HepG2 (cell line): ENCODE measurements around the gene NAB2. TPM values are rescaled to one million over a fixed set of nuclear protein-coding genes. Genes with fewer than 3 reads are reported as not detected.
A peak's percentile ranks its signal among the peaks of the same experiment; 100 is the strongest.

ENCODE experiments used
- ATAC-seq: fragments of 200-7000 bp; cut with Tn5 transposase; 3 replicates; pipeline ENCODE4 v1.9.1; 2020; ENCODE audit warnings: mild to moderate bottlenecking, moderate library complexity
- BruUV-seq: library from RNA; stranded (reverse); fragments of 400-500 nt; replicated peaks from 2 replicates; lab custom pipeline; 2021; lab: Mats Ljungman, UMichigan
- CTCF ChIA-PET: fragments of 300-600 bp; formaldehyde crosslinking; extraction: SDS; loops from one replicate; lab custom pipeline; 2021; ENCODE audit warnings: low total read pairs, inconsistent platforms, low intra/inter-chr PET ratio; lab: Yijun Ruan, JAX
- POLR2A ChIA-PET: fragments of 350-600 bp; sonication (Branson Sonifier 250); formaldehyde crosslinking; loops from one replicate; lab custom pipeline; 2020; ENCODE audit warnings: antibody characterized with exemption, inconsistent platforms; lab: Yijun Ruan, JAX
- DNase-seq: peaks from one replicate; pipeline ENCODE4 v3.0.0-alpha.2; 2015; ENCODE audit warnings: low spot score
- FAIRE-seq: peaks from 3 replicates; lab custom pipeline; 2011; peaks lifted over from hg19 to GRCh38; lab: Jason Lieb, UNC
- H2AFZ ChIP-seq: one replicate; pipeline ENCODE4 v1.6.1; 2011; ENCODE audit warnings: low read length, inconsistent platforms
- H3K27ac ChIP-seq: fragments of 300-600 bp; 3 replicates; pipeline ENCODE4 v1.8.0; 2011; ENCODE audit warnings: mixed run types, mild to moderate bottlenecking, mixed read lengths, low read length, inconsistent platforms; ENCODE audit not compliant: insufficient read depth; ENCODE audit errors: extremely low read length
- H3K27me3 ChIP-seq, 2 experiments: fragments of 200-600 bp in 1 of 2; 2 replicates in 1 of 2; 3 replicates in 1 of 2; pipeline versions ENCODE4 v1.6.0 to v1.8.0; 2011; ENCODE audit warnings: low read length in 2 of 2, mild to moderate bottlenecking in 2 of 2, moderate library complexity in 2 of 2, inconsistent platforms in 1 of 2; ENCODE audit not compliant: insufficient read depth in 2 of 2, control insufficient read depth in 1 of 2
- H3K36me3 ChIP-seq, 2 experiments: fragments of 200-600 bp in 1 of 2; replicated peaks in 1 of 2; 2 replicates in 1 of 2; 3 replicates in 1 of 2; pipeline versions ENCODE4 v1.5.1 to v1.8.0; 2011; ENCODE audit warnings: low read length in 2 of 2, inconsistent platforms in 1 of 2; ENCODE audit not compliant: insufficient read depth in 2 of 2, control insufficient read depth in 1 of 2
- H3K4me1 ChIP-seq: 2 replicates; pipeline ENCODE4 v1.5.1; 2012; ENCODE audit warnings: low read length, inconsistent platforms; ENCODE audit not compliant: insufficient read depth
- H3K4me2 ChIP-seq: 2 replicates; pipeline ENCODE4 v1.6.0; 2011; ENCODE audit warnings: low read depth, low read length, inconsistent platforms
- H3K4me3 ChIP-seq, 3 experiments: fragments of 200-600 bp in 1 of 3; sonication (generic), shearing (Covaris generic) in 1 of 3; replicated peaks in 1 of 3; 2 replicates each; pipeline ENCODE4 v1.5.1; 2011 to 2016; ENCODE audit warnings: low read length in 3 of 3, inconsistent platforms in 2 of 3, low read depth in 2 of 3, mild to moderate bottlenecking in 2 of 3, control low read depth in 1 of 3, mixed read lengths in 1 of 3; ENCODE audit not compliant: insufficient read depth in 1 of 3
- H3K79me2 ChIP-seq: one replicate; pipeline ENCODE4 v1.6.1; 2011; ENCODE audit warnings: low read length, inconsistent platforms; ENCODE audit not compliant: insufficient read depth
- H3K9ac ChIP-seq: 2 replicates; pipeline ENCODE4 v1.6.0; 2011; ENCODE audit warnings: mild to moderate bottlenecking, low read depth, low read length, inconsistent platforms; ENCODE audit not compliant: insufficient read depth
- H3K9me3 ChIP-seq: 2 replicates; pipeline ENCODE4 v1.5.1; 2012; ENCODE audit warnings: mild to moderate bottlenecking, low read length
- H4K20me1 ChIP-seq: 2 replicates; pipeline ENCODE4 v1.6.0; 2011; ENCODE audit warnings: inconsistent platforms, mild to moderate bottlenecking, low read length, moderate library complexity; ENCODE audit not compliant: insufficient read depth
- ELF1 ChIP-seq: sonication (generic); formaldehyde crosslinking; IDR thresholded peaks from 2 replicates; pipeline ENCODE4 v1.4.0; 2020; ENCODE audit warnings: missing genetic modification reagents
- NFE2L1 ChIP-seq: sonication (generic); formaldehyde crosslinking; IDR thresholded peaks from 2 replicates; pipeline ENCODE4 v1.4.0; 2020; ENCODE audit warnings: missing genetic modification reagents, mild to moderate bottlenecking, borderline replicate concordance
- NFKBIZ ChIP-seq: IDR thresholded peaks from 2 replicates; pipeline ENCODE4 v1.6.1; 2018; ENCODE audit warnings: missing genetic modification reagents, missing compliant biosample characterization
- PHF5A ChIP-seq: IDR thresholded peaks from one replicate; pipeline ENCODE4 v1.6.1; 2018; ENCODE audit warnings: low read depth, missing genetic modification reagents; ENCODE audit not compliant: unreplicated experiment
- RBM22 ChIP-seq: fragments of 200-400 bp; formaldehyde crosslinking; optimal IDR thresholded peaks from 2 replicates; pipeline ENCODE3; 2017; ENCODE audit warnings: mild to moderate bottlenecking, low read length, moderate library complexity
- ZNF616 ChIP-seq: sonication (generic); formaldehyde crosslinking; IDR thresholded peaks from 2 replicates; pipeline ENCODE4 v1.5.0; 2020; ENCODE audit warnings: low read depth, mild to moderate bottlenecking, missing genetic modification reagents
- ZNF766 ChIP-seq: sonication (generic); formaldehyde crosslinking; IDR thresholded peaks from 2 replicates; pipeline ENCODE4 v1.5.0; 2020; ENCODE audit warnings: missing genetic modification reagents, borderline replicate concordance
- ZNF772 ChIP-seq: sonication (generic); formaldehyde crosslinking; IDR thresholded peaks from 2 replicates; pipeline ENCODE4 v1.5.0; 2020; ENCODE audit warnings: mild to moderate bottlenecking, missing genetic modification reagents
- WGBS: methylation state at CpG from one replicate; pipeline ENCODE4 v1.1.6; 2017; ENCODE audit warnings: low lambda C conversion rate; 5-methylcytosine and 5-hydroxymethylcytosine counted together
- in situ Hi-C: cut with HindIII; loops from 2 replicates; pipeline ENCODE4 v1.10.0; 2017; ENCODE audit warnings: low pct_unique_long_range_greater_than_20kb; ENCODE audit not compliant: extremely low pct_ligation_motif_present
- intact Hi-C: fragments of 100-400 bp; cut with micrococcal nuclease; formaldehyde crosslinking; loops from one replicate; pipeline ENCODE4 v1.10.0; 2022; ENCODE audit not compliant: unreplicated experiment
- polyA plus RNA-seq, 8 experiments: library from polyadenylated mRNA; depleted of rRNA in 3 of 8; stranded (reverse) in 7 of 8; unstranded in 1 of 8; fragments of >200 nt; fragmentation: Illumina TruSeq in 4 of 8; extraction: Trizol in 4 of 8; gene quantifications; 2 replicates each; pipeline versions ENCODE4 v1.2.1 to v1.2.3, GENCODE V29; 2011 to 2016; ENCODE audit warnings: low read depth in 4 of 8, missing spikeins in 1 of 8, mixed read lengths in 1 of 8; ENCODE audit not compliant: insufficient read depth in 1 of 8
- total RNA-seq, 5 experiments: library from RNA; depleted of rRNA; stranded (reverse); fragments of >200 nt; fragmentation: Illumina TruSeq; extraction: Trizol; gene quantifications; 2 replicates each; pipeline ENCODE4 v1.2.3, GENCODE V29; 2016; ENCODE audit warnings: low read depth in 1 of 5
- TF ChIP-seq, protein P1 (sequence below): sonication (generic); formaldehyde crosslinking; IDR thresholded peaks from 2 replicates; pipeline ENCODE4 v1.4.0; 2020; ENCODE audit warnings: mild to moderate bottlenecking, missing genetic modification reagents

Gene NAB2
- total and polyA plus RNA-seq, 2 of the 13 experiments (the other 11 are each of a cell fraction or from before 2014, with no cell fraction given): 11.7 to 12.9 TPM

DNA sequence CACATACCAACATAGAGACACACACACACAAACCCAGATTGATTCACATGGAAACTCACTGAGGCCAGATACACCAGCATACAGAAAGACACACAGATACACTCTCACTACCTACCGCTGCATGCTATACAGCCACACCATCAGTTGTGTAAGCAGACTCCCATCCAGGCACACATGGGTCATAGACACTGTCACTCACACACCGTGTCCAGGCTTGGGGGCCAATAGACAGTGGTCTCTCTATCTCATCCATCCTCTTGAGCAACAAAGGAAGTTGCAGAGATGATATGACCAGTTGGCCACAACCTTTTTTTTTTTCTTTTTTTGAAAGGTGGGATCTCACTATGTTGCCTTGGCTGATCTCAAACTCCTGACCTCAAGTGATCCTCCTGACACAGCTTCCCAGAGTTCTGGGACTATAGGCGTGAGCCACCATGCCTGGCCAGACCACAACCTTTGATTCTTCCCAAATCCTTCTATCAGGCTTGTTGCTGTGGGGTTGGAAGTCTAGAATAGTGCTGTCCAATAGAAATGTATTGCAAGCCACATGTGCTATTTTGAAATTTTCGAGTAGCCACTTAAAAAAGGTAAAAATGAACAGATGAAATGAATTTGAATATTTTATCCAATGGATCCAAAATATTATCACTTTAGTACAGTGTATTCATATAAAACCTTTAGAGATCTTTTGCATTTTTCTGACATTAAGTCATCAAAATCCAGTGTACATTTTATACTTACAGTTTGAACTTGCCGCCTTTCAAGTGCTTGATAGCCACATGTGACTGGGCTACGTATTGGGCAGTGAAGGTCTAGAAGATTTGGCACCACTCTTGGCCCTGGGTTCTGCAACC, 51.1 kb downstream of the NAB2 start:
- POLR2A ChIA-PET: interaction anchor here (2.5 to 4.4 kb wide), 2 partner anchors 9 to 10 kb away, joined by 19 to 41 read pairs; partner anchors contain the start of gene LRP1
- no TSS peak for BruUV-seq
- Histone ChIP-seq H2AFZ (no peak overlapping the region), H3K9me3 (no peaks in the 10 kb centered on the region), H3K4me3 (no peak overlapping the region), H3K27me3 (no peaks in the 10 kb centered on the region), H4K20me1 (peaks cover 3% of the 10 kb centered on the region; the same call in 1 of the 2 replicates), H3K4me2 (no peak overlapping the region), H3K4me1 (peaks cover 90% of the 10 kb centered on the region), H3K27ac (peak overlapping the region; percentile 86), H3K9ac (no peak overlapping the region), H3K79me2 (peaks cover 28% of the 10 kb centered on the region), H3K36me3 (peaks cover 31 to 61% of the 10 kb centered on the region in 2 experiments)
- FAIRE-seq: no peak
- CTCF ChIA-PET: no interaction called here
- 94% methylated on average over 6 of the region's 6 CpGs for WGBS
- intact Hi-C loops (no loop called here), in situ Hi-C loops (no loop called here)
- ATAC-seq: no peak
- no peak for TF ChIP-seq ELF1 (CRISPR knock-in tag)
- peak; percentile 32 for TF ChIP-seq RBM22
- TF ChIP-seq NFKBIZ (CRISPR knock-in tag): no peak
- DNase-seq: no peak

DNA sequence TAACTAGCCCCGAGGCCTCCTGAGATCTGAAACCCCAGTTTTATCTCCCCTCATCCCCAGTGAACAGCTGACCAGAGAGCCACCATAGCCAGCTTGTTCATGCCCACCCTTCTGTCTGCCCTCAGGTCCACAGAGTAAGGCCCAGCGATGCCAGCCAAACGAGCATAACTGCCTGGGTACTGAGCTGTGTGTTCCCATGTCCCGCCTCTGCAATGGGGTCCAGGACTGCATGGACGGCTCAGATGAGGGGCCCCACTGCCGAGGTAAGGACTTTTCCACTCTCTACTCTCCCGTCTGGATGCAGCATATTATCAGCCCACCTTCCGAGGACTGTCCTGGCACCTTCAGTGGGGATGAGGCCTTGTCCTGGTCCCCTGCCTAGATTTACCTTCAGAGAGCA, 52.3 kb downstream of the NAB2 start:
- peaks cover 34 to 65% of the 10 kb centered on the region in 2 experiments for H3K36me3 ChIP-seq
- ATAC-seq: no peak
- TF ChIP-seq ZNF616 (CRISPR knock-in tag) (no peak), ZNF766 (CRISPR knock-in tag) (no peak), NFE2L1 (no peak), PHF5A (CRISPR knock-in tag) (no peak), ZNF772 (CRISPR knock-in tag) (no peak)
- TF ChIP-seq, protein P1, sequence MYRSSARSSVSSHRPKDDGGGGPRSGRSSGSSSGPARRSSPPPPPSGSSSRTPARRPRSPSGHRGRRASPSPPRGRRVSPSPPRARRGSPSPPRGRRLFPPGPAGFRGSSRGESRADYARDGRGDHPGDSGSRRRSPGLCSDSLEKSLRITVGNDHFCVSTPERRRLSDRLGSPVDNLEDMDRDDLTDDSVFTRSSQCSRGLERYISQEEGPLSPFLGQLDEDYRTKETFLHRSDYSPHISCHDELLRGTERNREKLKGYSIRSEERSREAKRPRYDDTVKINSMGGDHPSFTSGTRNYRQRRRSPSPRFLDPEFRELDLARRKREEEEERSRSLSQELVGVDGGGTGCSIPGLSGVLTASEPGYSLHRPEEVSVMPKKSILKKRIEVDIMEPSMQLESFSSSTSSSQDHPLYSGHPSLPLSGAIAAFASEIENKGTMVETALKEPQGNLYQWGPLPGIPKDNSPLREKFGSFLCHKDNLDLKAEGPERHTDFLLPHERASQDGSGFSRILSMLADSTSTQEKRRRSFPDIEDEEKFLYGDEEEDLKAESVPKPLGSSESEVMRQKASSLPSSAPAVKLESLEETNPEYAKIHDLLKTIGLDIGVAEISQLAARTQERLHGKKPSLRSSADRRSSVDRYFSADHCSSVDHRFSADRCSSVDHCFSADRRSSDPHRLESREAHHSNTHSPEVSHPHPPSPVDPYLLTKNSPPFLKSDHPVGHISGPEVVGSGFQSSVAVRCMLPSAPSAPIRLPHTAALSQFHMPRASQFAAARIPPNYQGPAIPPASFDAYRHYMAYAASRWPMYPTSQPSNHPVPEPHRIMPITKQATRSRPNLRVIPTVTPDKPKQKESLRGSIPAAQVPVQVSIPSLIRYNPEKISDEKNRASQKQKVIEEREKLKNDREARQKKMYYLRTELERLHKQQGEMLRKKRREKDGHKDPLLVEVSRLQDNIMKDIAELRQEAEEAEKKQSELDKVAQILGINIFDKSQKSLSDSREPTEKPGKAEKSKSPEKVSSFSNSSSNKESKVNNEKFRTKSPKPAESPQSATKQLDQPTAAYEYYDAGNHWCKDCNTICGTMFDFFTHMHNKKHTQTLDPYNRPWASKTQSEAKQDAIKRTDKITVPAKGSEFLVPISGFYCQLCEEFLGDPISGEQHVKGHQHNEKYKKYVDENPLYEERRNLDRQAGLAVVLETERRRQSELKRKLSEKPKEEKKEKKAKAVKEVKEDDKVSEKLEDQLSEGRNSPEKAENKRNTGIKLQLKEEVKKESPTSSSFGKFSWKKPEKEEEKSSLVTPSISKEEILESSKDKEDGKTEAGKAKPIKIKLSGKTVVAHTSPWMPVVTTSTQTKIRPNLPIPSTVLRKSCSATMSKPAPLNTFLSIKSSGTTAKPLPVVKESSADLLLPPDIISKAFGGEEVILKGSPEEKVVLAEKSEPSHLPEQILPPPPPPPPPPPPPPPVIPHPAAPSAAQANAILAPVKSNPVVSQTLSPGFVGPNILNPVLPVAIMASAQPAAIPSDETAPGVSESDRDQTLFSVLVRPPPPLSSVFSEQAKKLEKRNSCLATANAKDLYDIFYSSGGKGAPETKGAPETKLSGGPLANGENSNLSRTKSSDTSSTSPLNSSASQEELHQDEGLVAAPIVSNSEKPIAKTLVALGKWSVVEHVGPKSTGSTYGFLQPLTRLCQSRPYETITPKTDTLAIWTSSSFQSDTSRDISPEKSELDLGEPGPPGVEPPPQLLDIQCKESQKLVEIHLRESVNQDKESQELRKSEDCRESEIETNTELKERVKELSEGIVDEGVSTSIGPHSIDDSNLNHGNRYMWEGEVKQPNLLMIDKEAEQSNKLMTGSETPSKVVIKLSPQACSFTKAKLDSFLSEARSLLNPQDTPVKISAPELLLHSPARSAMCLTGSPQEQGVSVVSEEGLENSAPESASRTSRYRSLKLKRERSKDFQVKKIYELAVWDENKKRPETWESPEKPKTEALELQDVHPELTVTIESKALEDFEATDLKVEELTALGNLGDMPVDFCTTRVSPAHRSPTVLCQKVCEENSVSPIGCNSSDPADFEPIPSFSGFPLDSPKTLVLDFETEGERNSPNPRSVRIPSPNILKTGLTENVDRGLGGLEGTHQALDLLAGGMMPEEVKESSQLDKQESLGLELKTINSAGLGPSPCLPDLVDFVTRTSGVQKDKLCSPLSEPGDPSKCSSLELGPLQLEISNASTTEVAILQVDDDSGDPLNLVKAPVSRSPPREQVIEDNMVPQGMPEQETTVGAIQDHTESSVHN (CRISPR knock-in tag): no peak

More for the DNA sequence above, 52.3 kb downstream of the NAB2 start:
- DNase-seq (no peak), FAIRE-seq (no peak)
- Histone ChIP-seq H3K9ac (no peak overlapping the region), H3K4me3 (no peak overlapping the region), H3K27me3 (no peaks in the 10 kb centered on the region), H3K9me3 (no peaks in the 10 kb centered on the region), H2AFZ (no peak overlapping the region), H3K4me1 (peaks cover 90% of the 10 kb centered on the region), H4K20me1 (no peaks in the 10 kb centered on the region), H3K4me2 (no peak overlapping the region), H3K79me2 (peaks cover 23% of the 10 kb centered on the region), H3K27ac (peak overlapping the region; percentile 27)
- no TSS peak for BruUV-seq
- 88% methylated on average over 7 of the region's 8 CpGs for WGBS
- in situ Hi-C loops (no loop called here), intact Hi-C loops (no loop called here)
- ChIA-PET CTCF (no interaction called here), POLR2A (interaction anchor here (2.5 to 4.4 kb wide), 2 partner anchors 8 to 12 kb away, joined by 19 to 41 read pairs; partner anchors contain the start of gene LRP1)
